GM19397 (cell line): ENCODE data around the gene ACBD5.
A peak's percentile ranks its signal among the peaks of the same experiment; 100 is the strongest.
"Not testable (repeated sequence)": the region's sequence is repeated elsewhere in the genome, so short reads cannot be mapped to it uniquely, and the experiment has no call there.

Source experiments
- ATAC-seq: cut with Tn5 transposase; IDR thresholded peaks from one replicate; pipeline ENCODE4 v1.9.1; 2021; ENCODE audit warnings: mild to moderate bottlenecking, moderate library complexity; ENCODE audit not compliant: unreplicated experiment

ACBD5 gene, protein sequence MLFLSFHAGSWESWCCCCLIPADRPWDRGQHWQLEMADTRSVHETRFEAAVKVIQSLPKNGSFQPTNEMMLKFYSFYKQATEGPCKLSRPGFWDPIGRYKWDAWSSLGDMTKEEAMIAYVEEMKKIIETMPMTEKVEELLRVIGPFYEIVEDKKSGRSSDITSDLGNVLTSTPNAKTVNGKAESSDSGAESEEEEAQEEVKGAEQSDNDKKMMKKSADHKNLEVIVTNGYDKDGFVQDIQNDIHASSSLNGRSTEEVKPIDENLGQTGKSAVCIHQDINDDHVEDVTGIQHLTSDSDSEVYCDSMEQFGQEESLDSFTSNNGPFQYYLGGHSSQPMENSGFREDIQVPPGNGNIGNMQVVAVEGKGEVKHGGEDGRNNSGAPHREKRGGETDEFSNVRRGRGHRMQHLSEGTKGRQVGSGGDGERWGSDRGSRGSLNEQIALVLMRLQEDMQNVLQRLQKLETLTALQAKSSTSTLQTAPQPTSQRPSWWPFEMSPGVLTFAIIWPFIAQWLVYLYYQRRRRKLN

GRCh38 chr10:27240212-27241009 is at the start of gene ACBD5:
TSS of gene ACBD5 (minus strand) at chr10:27240797. CDS start at chr10:27240688, 109 bp downstream.
- ATAC-seq, result peak; percentile 52

GRCh38 chr10:27285093-27285492 is 44.5 kb upstream of the ACBD5 start:
- no peak for ATAC-seq

- ATAC-seq, result no peak
Measured at GRCh38 chr10:27276581-27276980, 36.0 kb upstream of the ACBD5 start.

- not testable (repeated sequence) for ATAC-seq
Measured at GRCh38 chr10:27266025-27266424, 25.4 kb upstream of the ACBD5 start.

GRCh38 chr10:27262788-27263187 is 22.2 kb upstream of the ACBD5 start:
- ATAC-seq, result not testable (repeated sequence)

DNA sequence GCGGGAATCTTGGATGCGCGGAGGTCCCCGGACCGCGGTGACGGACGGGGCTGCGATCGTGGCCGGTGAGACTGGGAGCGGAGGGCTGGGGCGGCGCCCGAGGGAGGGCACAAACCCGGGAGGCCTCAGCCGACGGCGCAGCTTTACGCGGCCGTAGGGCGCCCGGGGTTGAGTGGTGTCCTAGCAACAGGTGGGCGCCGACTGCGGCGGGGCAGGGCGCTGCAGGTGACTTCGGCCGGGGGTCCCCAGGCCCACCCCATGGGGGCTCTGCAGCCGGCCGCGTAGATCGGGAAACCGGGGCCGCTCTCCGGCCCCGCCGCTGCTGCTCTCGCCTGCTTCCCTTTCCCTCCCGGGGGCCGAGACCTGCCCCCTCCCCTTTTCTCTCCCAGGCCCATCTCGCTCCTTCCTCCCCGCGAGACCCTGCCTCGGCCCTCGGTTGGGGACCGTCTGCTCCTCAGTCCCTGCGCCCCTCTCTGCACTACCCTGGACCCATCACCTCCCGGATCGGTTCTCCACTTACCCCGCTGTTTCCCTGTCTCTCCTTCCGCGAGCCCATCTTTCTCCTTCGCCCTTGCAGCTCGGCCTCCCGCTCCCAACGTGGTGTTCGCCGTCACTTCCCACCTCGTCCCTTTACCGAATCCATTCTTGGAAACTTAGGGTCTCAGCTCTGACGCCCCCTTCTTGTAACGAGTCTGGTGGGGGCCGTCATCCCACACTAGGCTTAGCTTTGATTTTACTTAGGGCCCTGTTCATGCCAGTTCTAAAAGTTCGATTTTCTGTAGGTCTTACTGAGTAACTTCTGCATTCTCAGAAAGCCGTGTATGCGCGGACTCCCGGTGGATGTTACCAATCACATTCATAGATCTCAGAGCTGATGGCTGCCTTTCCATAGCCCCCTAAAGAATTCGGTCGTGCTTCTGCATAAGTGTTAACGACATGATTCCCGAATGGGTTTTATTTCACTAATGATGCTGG is 18.5 kb upstream of the ACBD5 start:
- peak; percentile 76 for ATAC-seq

DNA sequence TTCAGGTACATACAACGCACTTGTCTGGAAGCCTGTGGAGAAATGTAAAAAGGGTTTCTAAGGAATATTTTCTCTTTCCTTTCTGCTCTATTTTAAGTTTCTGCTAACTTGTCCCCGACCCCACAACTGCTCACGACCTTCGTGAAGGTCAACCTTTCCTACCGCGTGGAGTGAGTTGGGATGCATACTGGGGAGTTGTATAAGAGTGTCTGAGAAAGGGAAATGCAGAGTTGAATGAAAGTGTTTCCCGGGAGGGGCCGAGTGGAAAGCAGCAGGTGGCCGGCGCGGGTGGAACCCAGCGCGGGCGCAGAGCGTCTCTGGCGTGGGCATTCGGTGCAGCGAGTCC is 17.9 kb upstream of the ACBD5 start:
- ATAC-seq, result no peak

DNA sequence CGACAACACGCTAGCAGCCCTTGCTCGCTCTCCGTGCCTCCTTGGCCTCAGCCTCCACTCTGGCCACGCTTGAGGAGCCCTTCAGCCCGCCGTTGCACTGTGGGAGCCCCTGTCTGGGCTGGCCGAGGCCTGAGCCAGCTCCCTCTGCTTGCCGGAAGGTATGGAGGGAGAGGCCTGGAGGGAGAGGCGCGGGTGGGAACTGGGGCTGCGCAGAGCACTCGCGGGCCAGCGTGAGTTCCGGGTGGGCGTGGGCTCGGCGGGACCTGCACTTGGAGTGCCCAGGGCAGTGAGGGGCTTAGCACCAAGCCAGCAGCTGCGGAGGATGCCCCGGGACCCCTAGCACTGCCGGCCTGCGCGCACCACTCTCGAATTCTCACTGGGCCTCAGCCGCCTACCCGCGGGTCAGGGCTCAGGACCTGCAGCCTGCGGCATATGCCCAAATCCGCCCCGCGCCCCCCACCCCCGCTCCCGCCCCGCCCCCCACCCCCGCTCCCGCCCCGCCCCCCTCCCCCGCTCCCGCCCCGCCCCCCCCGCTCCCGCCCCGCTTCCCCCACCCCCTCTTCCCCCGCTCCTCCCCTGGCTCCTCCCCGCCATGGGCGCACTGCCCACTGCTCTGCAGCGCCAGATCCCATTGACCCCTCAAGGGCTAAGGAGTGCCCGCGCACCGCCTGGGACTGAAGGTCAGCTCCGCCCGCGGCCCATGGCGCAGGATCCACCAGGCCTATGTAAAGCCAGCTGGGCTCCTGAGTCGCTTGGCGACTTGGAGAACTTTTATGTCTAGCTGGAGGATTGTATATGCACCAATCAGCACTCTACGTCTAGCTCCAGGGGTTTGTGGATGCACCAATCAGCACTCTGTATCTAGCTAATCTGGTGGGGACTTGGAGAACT is 15.9 kb upstream of the ACBD5 start:
- no peak for ATAC-seq

- ATAC-seq, result no peak
Measured at GRCh38 chr10:27253576-27253975, 13.0 kb upstream of the ACBD5 start.

DNA sequence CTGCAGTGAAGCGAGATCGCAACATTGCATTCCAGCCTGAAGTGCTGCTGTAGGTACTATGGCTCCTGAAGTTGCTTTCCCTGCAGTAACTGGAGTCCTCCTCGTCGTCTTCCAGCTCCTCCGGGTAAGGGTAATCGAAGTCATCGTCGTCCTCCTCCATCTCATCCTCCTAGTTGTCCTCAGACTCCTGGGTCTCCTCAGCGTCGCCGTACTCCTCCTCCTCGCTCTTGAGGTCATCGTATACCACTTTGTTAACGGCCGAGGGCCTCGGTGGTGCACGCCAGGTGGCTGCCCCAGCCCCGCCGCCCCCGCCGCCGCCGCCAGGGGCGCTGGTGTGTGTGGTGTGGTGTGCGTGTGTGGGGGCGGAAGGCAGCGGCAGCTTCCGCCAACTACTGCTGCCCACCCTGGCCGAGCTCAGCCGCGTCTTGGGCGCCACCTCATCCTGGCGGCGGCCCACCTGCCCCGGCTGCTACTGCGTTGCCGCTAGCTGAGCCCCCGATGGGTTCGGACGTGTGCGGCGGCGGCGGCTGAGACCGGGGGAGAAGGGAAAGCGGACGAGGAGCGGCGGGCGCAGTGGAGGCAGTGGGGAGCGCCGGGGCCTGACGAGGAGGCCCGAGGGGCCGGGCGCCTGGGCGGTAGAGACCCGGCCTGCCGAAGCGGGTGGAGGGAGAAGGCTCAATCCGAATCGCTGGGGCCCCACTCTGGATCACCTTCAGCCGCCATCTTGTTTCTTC is 11.8 kb upstream of the ACBD5 start:
- ATAC-seq, result peak; percentile 99

- ATAC-seq, result no peak
Measured at GRCh38 chr10:27251554-27251953, 11.0 kb upstream of the ACBD5 start.

- no peak for ATAC-seq
Measured at GRCh38 chr10:27248215-27248614, 7.6 kb upstream of the ACBD5 start.

DNA sequence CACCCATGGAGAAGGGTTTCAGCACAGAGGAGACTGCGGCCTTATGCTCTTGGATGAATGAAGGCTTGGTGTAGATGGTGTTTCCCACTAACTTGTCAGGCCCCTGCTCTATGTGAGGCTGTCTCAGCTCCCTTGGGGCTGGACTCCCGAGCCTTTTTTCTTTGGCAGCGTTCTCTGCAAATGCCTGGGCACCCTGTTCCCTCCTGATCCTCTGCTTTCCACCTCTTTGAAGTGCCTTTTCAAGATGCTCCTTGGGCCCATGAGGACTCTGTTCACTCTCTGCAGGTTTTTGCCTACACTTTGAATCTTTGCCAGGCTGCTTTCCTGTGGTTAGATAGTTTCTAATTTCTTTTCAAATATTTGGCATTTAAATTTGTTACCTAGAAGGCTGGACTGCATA is 6.8 kb upstream of the ACBD5 start:
- ATAC-seq, result no peak

DNA sequence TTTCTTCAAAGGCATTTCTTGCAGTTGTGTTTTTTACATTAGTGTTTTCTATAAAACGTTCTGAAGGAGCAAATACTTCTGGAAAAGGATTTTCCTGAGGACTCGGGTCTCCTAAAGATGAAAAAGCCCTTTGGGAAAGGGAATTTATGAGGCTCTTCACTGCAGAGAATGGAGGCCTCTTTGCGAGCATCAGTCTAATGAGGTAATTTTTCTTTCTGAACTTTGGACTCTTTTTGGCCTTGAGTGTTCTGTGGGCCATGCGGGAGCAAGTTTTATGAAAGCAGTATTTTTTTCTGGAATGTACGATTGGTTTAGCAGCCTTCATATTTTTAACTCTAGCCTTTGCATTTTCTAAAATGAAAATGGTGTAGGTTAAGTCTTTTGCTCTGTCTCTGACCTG is 6.4 kb upstream of the ACBD5 start:
- ATAC-seq, result no peak

DNA sequence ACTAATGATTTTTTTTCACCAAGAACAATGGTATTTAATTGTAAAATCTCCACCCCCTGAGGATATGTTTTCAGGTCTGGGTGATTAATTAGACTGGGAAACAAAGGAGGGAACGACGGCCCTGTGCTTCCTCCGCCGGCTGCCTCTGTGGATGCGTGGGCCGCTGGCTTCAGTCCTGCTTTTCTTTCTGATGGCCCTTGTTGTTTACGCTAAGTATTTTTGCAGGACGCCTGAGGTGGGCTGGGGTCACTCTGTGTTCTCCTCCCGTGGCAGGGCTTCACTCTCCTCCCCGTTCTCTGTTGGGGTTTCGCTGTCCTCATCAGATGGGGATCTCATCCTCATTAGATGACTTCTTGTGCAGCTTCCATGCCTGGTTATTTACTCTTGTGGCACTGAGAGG is 5.2 kb upstream of the ACBD5 start:
- ATAC-seq, result no peak

GRCh38 chr10:27244976-27245375 is 4.4 kb upstream of the ACBD5 start:
- no peak for ATAC-seq

DNA sequence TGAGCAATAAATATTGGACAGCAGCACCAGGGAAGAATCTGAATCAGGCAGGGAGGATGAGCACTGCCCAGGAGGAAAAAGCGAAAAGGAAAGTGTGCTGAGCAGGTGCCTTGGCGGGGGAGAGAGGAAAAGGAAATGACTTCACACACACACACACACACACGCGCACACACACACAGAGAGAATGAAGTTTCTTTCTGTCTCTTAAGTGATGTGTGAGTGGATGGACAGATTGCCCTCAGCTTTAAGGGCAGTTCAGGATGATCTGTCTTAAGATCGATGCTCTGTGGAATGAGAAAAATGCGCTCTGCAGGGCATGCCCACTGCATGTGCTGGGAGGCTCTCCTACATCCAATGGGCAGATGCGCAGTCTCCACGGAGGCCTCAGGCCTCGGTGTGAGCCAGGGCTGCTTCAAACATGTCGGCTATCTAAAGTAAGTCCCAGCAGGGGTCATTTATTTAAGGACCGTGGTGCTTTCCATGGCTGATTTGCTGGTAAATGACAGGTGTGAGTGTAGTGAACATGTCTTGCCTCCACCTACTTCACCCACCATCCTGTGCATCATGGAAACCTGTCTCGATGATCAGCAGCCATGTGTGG is 2.5 kb upstream of the ACBD5 start:
- ATAC-seq, result peak; percentile 18

DNA sequence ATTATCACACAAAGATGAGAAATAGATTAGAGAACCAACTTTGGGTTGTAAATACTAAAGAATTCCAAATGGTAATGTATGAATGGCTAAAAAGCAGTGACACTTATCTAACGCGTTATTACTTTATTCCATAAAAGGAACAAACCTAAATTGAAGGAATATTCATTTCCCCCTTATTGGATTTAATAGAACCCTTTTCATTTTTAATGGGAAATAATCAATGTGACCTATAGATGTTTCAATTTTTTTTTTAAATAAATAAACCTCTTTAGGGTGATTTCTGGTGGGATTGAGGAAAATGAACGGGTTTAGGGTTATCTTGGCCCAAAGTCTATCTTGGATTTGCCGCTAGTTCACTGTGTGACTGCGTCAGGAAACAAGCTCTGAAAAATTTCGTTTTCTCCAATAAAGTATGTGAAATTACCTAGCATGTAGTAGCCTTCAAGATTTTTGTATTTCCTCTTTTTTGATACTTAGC is 1.9 kb upstream of the ACBD5 start:
- no peak for ATAC-seq
